ENCODE measurements around the gene NTN3. TPM values are rescaled to one million over a fixed set of nuclear protein-coding genes. Genes with fewer than 3 reads are reported as not detected.

NTN3 gene
- polyA plus RNA-seq, 1 of the 3 experiments (the other 2 are of a cell fraction), result 0.28 TPM

DNA sequence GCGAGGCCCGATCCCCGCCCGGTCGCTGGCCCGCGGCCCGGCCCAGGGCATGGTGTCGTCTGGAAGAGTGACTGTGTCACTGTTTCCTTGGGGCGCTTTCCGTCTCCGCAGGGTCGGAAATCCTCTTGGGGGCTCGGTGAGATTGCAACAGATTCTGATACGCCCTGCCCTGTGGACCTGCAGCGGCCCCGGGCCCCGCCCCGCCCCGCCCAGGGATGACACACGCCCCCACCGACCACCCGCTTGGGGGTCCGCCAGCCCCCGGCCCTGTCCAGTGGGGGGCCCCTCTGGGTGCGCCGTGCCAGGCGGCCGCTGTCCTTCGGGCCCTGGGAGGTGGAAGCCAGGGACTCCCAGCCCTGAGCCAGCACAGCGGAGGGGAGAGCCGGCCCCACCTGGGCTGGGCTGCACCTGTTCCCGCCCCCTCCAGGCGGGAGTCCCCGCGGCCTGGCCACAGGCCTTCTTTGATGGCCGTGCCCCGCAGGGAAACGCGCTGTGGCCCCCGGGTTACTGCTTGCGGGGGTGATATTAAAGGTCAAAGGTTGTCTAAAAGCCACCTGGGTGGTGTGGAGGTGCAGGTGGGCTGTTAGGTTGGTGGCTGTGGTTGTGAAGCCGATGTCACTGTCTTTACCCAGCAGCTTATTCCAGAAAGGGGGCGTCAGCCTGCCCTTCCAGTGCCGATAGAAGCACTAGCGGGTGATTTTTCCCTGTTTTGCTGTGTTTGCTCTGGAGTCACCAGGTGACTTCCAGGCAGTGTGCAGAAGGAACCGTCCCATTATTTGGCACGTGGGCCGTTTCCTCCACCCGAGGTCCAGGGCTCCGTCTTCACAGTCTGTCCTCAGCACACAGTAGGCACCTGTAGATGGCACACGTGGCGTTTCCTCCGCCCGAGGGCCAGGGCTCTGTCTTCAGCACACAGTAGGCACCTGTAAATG lies 4.6 kb downstream of the NTN3 start:
- Histone ChIP-seq H3K9me3 (no peaks in the 10 kb centered on the region), H3K27ac (ENCODE audit: low read depth in 2 of 2, low read length in 1 of 2) (peak overlapping the region in 1 of 2 experiments; percentile 65; a peak in 1 of 4 replicates), H3K36me3 (replicated peaks in 1 of 2; ENCODE audit: control insufficient read depth in 1 of 2, insufficient read depth in 2 of 2, low read length in 1 of 2) (no peaks in the 10 kb centered on the region), H4K20me1 (ENCODE audit: insufficient read depth) (no peaks in the 10 kb centered on the region), H3K9me2 (no peaks in the 10 kb centered on the region), H3K79me2 (ENCODE audit: insufficient read depth) (peaks cover 18% of the 10 kb centered on the region), H3K9ac (peak overlapping the region; percentile 49; the same call in 1 of the 2 replicates), H3K4me3 (ENCODE audit: low read depth in 2 of 2, low read length in 1 of 2) (peak overlapping the region; percentile 65 to 79), H3K4me2 (peak overlapping the region; percentile 95), H3K4me1 (ENCODE audit: control insufficient read depth in 1 of 2, insufficient read depth in 2 of 2, low read depth in 1 of 2, low read length in 1 of 2) (peaks cover 0 to 48% of the 10 kb centered on the region in 2 experiments; a peak in 3 of 4 replicates), H3F3A (replicated peaks; ENCODE audit: insufficient read depth) (peaks cover 9% of the 10 kb centered on the region), H2AFZ (ENCODE audit: low read depth) (no peak overlapping the region), H3K27me3 (ENCODE audit: insufficient read depth) (no peaks in the 10 kb centered on the region)
- DNase-seq, result peak; percentile 63
- ChIA-PET POLR2A (interaction anchor here (1.0 to 1.4 kb wide), 3 partner anchors 7 to 45 kb away, joined by 4 to 6 read pairs (median 5); no protein-coding TSS in a partner anchor), CTCF (interaction anchor here (0.9 to 4.1 kb wide), 9 partner anchors 8 to 492 kb away, joined by 3 to 20 read pairs (median 7); partner anchors contain the start of gene GFER)
- TF ChIP-seq CHD2 (IDR thresholded peaks at IDR 0.05; ENCODE audit: low read length, partially characterized antibody) (no peak), TCF12 (IDR thresholded peaks at IDR 0.05) (no peak), NFIC (IDR thresholded peaks at IDR 0.05; ENCODE audit: borderline replicate concordance) (no peak), RCOR1 (IDR thresholded peaks at IDR 0.05; ENCODE audit: low read length) (no peak), GABPA (IDR thresholded peaks at IDR 0.05; ENCODE audit: low read depth) (no peak), ELF1 (IDR thresholded peaks at IDR 0.05) (no peak), NRF1 (IDR thresholded peaks at IDR 0.05; ENCODE audit: low read depth, low read length) (no peak), MXI1 (IDR thresholded peaks at IDR 0.05; ENCODE audit: low read depth, low read length) (no peak), POLR2AphosphoS5 (IDR thresholded peaks at IDR 0.05; ENCODE audit: low read depth, low read length) (no peak)
- TF ChIP-seq, protein P1, sequence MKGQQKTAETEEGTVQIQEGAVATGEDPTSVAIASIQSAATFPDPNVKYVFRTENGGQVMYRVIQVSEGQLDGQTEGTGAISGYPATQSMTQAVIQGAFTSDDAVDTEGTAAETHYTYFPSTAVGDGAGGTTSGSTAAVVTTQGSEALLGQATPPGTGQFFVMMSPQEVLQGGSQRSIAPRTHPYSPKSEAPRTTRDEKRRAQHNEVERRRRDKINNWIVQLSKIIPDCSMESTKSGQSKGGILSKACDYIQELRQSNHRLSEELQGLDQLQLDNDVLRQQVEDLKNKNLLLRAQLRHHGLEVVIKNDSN (IDR thresholded peaks at IDR 0.05; ENCODE audit: borderline replicate concordance, low read depth), result no peak
- TF ChIP-seq, protein P2, sequence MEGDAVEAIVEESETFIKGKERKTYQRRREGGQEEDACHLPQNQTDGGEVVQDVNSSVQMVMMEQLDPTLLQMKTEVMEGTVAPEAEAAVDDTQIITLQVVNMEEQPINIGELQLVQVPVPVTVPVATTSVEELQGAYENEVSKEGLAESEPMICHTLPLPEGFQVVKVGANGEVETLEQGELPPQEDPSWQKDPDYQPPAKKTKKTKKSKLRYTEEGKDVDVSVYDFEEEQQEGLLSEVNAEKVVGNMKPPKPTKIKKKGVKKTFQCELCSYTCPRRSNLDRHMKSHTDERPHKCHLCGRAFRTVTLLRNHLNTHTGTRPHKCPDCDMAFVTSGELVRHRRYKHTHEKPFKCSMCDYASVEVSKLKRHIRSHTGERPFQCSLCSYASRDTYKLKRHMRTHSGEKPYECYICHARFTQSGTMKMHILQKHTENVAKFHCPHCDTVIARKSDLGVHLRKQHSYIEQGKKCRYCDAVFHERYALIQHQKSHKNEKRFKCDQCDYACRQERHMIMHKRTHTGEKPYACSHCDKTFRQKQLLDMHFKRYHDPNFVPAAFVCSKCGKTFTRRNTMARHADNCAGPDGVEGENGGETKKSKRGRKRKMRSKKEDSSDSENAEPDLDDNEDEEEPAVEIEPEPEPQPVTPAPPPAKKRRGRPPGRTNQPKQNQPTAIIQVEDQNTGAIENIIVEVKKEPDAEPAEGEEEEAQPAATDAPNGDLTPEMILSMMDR (IDR thresholded peaks at IDR 0.05), result no peak
- WGBS (ENCODE audit: low lambda C conversion rate), result 62% methylated on average over 17 of the region's 55 CpGs

DNA sequence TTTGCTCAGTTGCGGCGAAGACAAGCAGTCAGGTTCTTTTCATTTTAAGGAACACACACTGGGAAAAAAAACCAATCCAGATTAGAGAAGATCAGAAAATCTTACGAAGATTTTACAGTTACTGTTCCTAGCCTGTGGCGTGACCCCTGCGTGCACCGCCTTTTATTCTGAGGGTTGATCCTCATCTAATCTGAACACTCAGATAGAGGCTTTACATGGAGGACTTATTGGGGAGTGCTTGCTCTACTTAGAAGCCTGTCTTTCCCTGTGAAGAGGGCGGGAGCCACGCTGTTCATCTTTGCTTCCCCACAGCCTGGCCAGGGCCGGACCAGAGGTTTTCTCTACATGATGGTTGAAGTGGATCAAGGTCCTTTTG lies 5.2 kb downstream of the NTN3 start:
- CTCF ChIA-PET, result interaction anchor here (0.9 to 4.1 kb wide), 3 partner anchors 10 to 493 kb away, joined by 3 to 20 read pairs (median 9); partner anchors contain the start of gene GFER
- no peak for DNase-seq

More for the DNA sequence above, 5.2 kb downstream of the NTN3 start:
- no peak overlapping the region for H3K27ac ChIP-seq (ENCODE audit: low read depth in 2 of 2, low read length in 1 of 2)
- peak overlapping the region; percentile 95 for H3K4me2 ChIP-seq
- no peak overlapping the region for H3K4me3 ChIP-seq (ENCODE audit: low read depth in 2 of 2, low read length in 1 of 2)
- H3K9me3 ChIP-seq, result no peaks in the 10 kb centered on the region
- no peaks in the 10 kb centered on the region for H3K27me3 ChIP-seq (ENCODE audit: insufficient read depth)
- POLR2A ChIA-PET, result no interaction called here
- 95% methylated on average over 9 of the region's 9 CpGs for WGBS (ENCODE audit: low lambda C conversion rate)
- no peaks in the 10 kb centered on the region for H3K9me2 ChIP-seq
- peaks cover 9% of the 10 kb centered on the region for H3F3A ChIP-seq (replicated peaks; ENCODE audit: insufficient read depth)
- no peaks in the 10 kb centered on the region for H4K20me1 ChIP-seq (ENCODE audit: insufficient read depth)
- peaks cover 0 to 47% of the 10 kb centered on the region in 2 experiments; a peak in 3 of 4 replicates for H3K4me1 ChIP-seq (ENCODE audit: control insufficient read depth in 1 of 2, insufficient read depth in 2 of 2, low read depth in 1 of 2, low read length in 1 of 2)
- H3K79me2 ChIP-seq (ENCODE audit: insufficient read depth), result peaks cover 18% of the 10 kb centered on the region
- H3K36me3 ChIP-seq (replicated peaks in 1 of 2; ENCODE audit: control insufficient read depth in 1 of 2, insufficient read depth in 2 of 2, low read length in 1 of 2), result no peaks in the 10 kb centered on the region
- no peak overlapping the region for H2AFZ ChIP-seq (ENCODE audit: low read depth)
- TF ChIP-seq, protein P3, sequence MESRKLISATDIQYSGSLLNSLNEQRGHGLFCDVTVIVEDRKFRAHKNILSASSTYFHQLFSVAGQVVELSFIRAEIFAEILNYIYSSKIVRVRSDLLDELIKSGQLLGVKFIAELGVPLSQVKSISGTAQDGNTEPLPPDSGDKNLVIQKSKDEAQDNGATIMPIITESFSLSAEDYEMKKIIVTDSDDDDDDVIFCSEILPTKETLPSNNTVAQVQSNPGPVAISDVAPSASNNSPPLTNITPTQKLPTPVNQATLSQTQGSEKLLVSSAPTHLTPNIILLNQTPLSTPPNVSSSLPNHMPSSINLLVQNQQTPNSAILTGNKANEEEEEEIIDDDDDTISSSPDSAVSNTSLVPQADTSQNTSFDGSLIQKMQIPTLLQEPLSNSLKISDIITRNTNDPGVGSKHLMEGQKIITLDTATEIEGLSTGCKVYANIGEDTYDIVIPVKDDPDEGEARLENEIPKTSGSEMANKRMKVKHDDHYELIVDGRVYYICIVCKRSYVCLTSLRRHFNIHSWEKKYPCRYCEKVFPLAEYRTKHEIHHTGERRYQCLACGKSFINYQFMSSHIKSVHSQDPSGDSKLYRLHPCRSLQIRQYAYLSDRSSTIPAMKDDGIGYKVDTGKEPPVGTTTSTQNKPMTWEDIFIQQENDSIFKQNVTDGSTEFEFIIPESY (IDR thresholded peaks at IDR 0.05; ENCODE audit: borderline replicate concordance, low read depth), result no peak
- TF ChIP-seq SIN3A (IDR thresholded peaks at IDR 0.05; ENCODE audit: borderline replicate concordance, low read depth, low read length) (no peak), RCOR1 (IDR thresholded peaks at IDR 0.05; ENCODE audit: low read length) (no peak)
- TF ChIP-seq, protein P4, sequence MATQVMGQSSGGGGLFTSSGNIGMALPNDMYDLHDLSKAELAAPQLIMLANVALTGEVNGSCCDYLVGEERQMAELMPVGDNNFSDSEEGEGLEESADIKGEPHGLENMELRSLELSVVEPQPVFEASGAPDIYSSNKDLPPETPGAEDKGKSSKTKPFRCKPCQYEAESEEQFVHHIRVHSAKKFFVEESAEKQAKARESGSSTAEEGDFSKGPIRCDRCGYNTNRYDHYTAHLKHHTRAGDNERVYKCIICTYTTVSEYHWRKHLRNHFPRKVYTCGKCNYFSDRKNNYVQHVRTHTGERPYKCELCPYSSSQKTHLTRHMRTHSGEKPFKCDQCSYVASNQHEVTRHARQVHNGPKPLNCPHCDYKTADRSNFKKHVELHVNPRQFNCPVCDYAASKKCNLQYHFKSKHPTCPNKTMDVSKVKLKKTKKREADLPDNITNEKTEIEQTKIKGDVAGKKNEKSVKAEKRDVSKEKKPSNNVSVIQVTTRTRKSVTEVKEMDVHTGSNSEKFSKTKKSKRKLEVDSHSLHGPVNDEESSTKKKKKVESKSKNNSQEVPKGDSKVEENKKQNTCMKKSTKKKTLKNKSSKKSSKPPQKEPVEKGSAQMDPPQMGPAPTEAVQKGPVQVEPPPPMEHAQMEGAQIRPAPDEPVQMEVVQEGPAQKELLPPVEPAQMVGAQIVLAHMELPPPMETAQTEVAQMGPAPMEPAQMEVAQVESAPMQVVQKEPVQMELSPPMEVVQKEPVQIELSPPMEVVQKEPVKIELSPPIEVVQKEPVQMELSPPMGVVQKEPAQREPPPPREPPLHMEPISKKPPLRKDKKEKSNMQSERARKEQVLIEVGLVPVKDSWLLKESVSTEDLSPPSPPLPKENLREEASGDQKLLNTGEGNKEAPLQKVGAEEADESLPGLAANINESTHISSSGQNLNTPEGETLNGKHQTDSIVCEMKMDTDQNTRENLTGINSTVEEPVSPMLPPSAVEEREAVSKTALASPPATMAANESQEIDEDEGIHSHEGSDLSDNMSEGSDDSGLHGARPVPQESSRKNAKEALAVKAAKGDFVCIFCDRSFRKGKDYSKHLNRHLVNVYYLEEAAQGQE (IDR thresholded peaks at IDR 0.05; ENCODE audit: low read depth, low read length), result no peak
- TF ChIP-seq, protein P5, sequence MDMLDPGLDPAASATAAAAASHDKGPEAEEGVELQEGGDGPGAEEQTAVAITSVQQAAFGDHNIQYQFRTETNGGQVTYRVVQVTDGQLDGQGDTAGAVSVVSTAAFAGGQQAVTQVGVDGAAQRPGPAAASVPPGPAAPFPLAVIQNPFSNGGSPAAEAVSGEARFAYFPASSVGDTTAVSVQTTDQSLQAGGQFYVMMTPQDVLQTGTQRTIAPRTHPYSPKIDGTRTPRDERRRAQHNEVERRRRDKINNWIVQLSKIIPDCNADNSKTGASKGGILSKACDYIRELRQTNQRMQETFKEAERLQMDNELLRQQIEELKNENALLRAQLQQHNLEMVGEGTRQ (IDR thresholded peaks at IDR 0.05; ENCODE audit: borderline replicate concordance, low read depth, low read length), result no peak
- H3K9ac ChIP-seq, result no peak overlapping the region
